Stimulated activated memory B cell treated with anti-CD40 and anti-IgM and Interleukin-4, amounts not matched to agents 10 μg/mL and 1 μg/mL and 100 μg/mL, for 72 hours (primary cell): ENCODE data around the gene CALHM3.

Experiments
- ATAC-seq: fragments of 150-1000 bp; cut with Tn5 transposase; 2 replicates; pipeline ENCODE4 v1.10.0; 2021
- H3K27ac Mint-ChIP-seq: one replicate; pipeline ENCODE4 v1.8.0; 2022; ENCODE audit warnings: mild to moderate bottlenecking, mixed read lengths
- H3K27me3 Mint-ChIP-seq: one replicate; pipeline ENCODE4 v1.8.0; 2022; ENCODE audit warnings: mixed read lengths
- H3K36me3 Mint-ChIP-seq: one replicate; pipeline ENCODE4 v1.8.0; 2022; ENCODE audit warnings: mixed read lengths
- H3K4me1 Mint-ChIP-seq: one replicate; pipeline ENCODE4 v1.8.0; 2022; ENCODE audit warnings: mixed read lengths
- H3K4me3 Mint-ChIP-seq: one replicate; pipeline ENCODE4 v1.8.0; 2022; ENCODE audit warnings: mild to moderate bottlenecking, moderate library complexity, mixed read lengths
- H3K9me3 Mint-ChIP-seq: one replicate; pipeline ENCODE4 v1.8.0; 2022; ENCODE audit warnings: mixed read lengths

The CALHM3 gene

GRCh38 chr10:103469201-103469600 is 9.8 kb downstream of the CALHM3 start:
- Mint-ChIP-seq H3K4me1 (peaks cover 81% of the 10 kb centered on the region), H3K9me3 (peaks cover 7% of the 10 kb centered on the region), H3K27ac (peak overlapping the region; percentile 91), H3K4me3 (no peak overlapping the region), H3K36me3 (no peaks in the 10 kb centered on the region), H3K27me3 (no peaks in the 10 kb centered on the region)
- ATAC-seq = no peak

DNA sequence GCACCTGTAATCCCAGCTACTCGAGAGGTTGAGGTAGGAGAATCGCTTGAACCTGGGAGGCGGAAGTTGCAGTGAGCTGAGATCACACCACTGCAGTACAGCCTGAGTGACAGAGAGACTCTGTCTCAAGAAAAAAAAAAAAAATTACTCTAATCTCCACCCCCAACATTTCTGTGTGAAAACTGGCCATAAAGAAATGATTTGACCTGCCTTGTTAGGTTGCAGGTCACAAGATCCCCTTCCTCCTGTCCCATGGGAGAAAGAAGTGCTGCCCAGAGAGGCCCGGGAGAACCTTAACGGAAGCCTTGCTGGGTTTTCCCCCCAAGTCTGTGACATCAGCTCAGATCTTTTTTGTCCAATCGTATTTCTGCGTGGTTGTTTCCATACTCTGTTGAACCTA is 11.6 kb downstream of the CALHM3 start:
- Mint-ChIP-seq H3K36me3 (no peaks in the 10 kb centered on the region), H3K27me3 (no peaks in the 10 kb centered on the region), H3K9me3 (peaks cover 4% of the 10 kb centered on the region), H3K27ac (peak overlapping the region; percentile 91), H3K4me1 (peaks cover 76% of the 10 kb centered on the region), H3K4me3 (peak overlapping the region; percentile 61)
- peak; percentile 39 for ATAC-seq

- no peaks in the 10 kb centered on the region for H3K27me3 Mint-ChIP-seq
- H3K27ac Mint-ChIP-seq = peak overlapping the region; percentile 91
- H3K36me3 Mint-ChIP-seq = no peaks in the 10 kb centered on the region
Observed at GRCh38 chr10:103466734-103467133, 12.3 kb downstream of the CALHM3 start.

GRCh38 chr10:103465411-103466179 is 13.4 kb downstream of the CALHM3 start:
- no peaks in the 10 kb centered on the region for H3K36me3 Mint-ChIP-seq
- peak overlapping the region; percentile 12 for H3K27ac Mint-ChIP-seq
- no peak overlapping the region for H3K4me3 Mint-ChIP-seq
- H3K4me1 Mint-ChIP-seq = peaks cover 60% of the 10 kb centered on the region
- no peak for ATAC-seq
- no peaks in the 10 kb centered on the region for H3K27me3 Mint-ChIP-seq
- peaks cover 2% of the 10 kb centered on the region for H3K9me3 Mint-ChIP-seq

More at GRCh38 chr10:103466734-103467133, 12.3 kb downstream of the CALHM3 start:
- no peak for ATAC-seq
- peak overlapping the region; percentile 61 for H3K4me3 Mint-ChIP-seq
- peaks cover 4% of the 10 kb centered on the region for H3K9me3 Mint-ChIP-seq
- H3K4me1 Mint-ChIP-seq = peaks cover 69% of the 10 kb centered on the region

- Mint-ChIP-seq H3K27me3 (no peaks in the 10 kb centered on the region), H3K9me3 (no peaks in the 10 kb centered on the region), H3K27ac (peak overlapping the region; percentile 12), H3K4me1 (peaks cover 56% of the 10 kb centered on the region), H3K36me3 (no peaks in the 10 kb centered on the region), H3K4me3 (no peak overlapping the region)
- ATAC-seq = no peak
Observed at GRCh38 chr10:103463499-103463898, 15.5 kb downstream of the CALHM3 start.

DNA sequence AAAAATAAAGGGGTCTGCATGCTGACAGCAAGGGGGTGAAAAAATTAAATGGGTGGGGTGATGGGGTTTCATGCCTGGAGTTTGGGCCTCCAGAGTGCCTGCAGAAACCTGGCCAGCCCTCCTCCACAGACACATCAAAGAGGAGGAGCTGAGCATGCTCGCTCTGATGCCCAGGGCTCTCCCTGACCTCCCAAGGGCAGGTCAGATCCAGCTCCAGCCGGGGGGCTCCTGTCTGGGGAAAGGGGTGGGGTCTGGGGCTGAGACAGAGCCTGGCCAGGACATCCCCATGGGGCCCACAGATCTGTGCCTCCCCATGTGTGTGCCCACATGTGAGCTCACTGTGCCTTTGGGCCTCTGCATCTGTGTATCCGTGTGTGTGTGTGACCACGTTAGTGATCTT is 19.4 kb downstream of the CALHM3 start:
- ATAC-seq = no peak
- Mint-ChIP-seq H3K4me1 (peaks cover 31% of the 10 kb centered on the region), H3K27ac (peak overlapping the region; percentile 29), H3K27me3 (no peaks in the 10 kb centered on the region), H3K4me3 (no peak overlapping the region), H3K9me3 (no peaks in the 10 kb centered on the region), H3K36me3 (no peaks in the 10 kb centered on the region)

- ATAC-seq = peak; percentile 80
- H3K36me3 Mint-ChIP-seq = no peaks in the 10 kb centered on the region
- no peaks in the 10 kb centered on the region for H3K27me3 Mint-ChIP-seq
- H3K4me1 Mint-ChIP-seq = peaks cover 27% of the 10 kb centered on the region
- H3K27ac Mint-ChIP-seq = peak within 1 kb of the TSS; percentile 29
- H3K9me3 Mint-ChIP-seq = no peaks in the 10 kb centered on the region
- H3K4me3 Mint-ChIP-seq = no peak within 1 kb of the TSS
Observed at GRCh38 chr10:103458720-103459119, 20.3 kb downstream of the CALHM3 start, which contains the start of gene CALHM1. CALHM1 (minus strand) TSS chr10:103458900; CDS start chr10:103458751, 149 bp downstream.

DNA sequence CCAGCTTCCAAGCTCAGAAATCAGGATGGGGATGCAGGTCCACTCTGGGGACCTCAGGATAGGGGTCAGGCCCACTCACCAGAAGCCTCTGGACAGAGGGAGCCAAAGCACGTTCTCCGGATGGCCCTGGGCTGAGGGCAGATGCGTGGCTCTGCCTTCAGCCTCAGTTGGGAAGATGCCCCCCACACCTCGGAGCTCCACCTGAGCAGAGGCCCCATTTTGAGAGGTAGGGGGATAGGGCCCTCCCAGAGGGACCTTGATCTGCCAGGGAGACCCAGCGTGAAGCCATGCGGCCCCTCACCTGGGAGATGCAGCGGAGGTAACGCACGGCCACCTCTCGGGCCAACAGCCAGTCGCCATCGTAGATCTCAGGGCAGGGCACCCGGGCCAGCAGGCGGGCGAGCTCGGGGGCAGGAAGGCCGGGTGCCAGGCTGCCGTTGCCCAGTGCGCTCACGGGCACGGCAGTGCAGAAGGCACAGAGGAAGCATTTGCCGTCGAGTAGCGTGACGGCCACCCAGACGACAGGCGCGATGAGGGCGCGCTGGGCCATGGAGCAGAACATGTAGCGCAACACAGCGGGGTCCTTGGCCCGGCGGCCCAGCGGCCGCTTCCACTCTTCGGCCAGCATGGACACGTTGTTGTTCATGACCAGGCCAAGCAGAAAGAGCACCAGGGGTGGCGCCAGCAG is 21.0 kb downstream of the CALHM3 start:
- Mint-ChIP-seq H3K27ac (no peak overlapping the region), H3K4me1 (peaks cover 34% of the 10 kb centered on the region), H3K4me3 (no peak overlapping the region)

GRCh38 chr10:103457176-103457712 is 21.8 kb downstream of the CALHM3 start:
- H3K27ac Mint-ChIP-seq = peak overlapping the region; percentile 50
- ATAC-seq = no peak

More for the DNA sequence above, 21.0 kb downstream of the CALHM3 start:
- no peaks in the 10 kb centered on the region for H3K9me3 Mint-ChIP-seq
- H3K36me3 Mint-ChIP-seq = no peaks in the 10 kb centered on the region
- H3K27me3 Mint-ChIP-seq = no peaks in the 10 kb centered on the region
- no peak for ATAC-seq

DNA sequence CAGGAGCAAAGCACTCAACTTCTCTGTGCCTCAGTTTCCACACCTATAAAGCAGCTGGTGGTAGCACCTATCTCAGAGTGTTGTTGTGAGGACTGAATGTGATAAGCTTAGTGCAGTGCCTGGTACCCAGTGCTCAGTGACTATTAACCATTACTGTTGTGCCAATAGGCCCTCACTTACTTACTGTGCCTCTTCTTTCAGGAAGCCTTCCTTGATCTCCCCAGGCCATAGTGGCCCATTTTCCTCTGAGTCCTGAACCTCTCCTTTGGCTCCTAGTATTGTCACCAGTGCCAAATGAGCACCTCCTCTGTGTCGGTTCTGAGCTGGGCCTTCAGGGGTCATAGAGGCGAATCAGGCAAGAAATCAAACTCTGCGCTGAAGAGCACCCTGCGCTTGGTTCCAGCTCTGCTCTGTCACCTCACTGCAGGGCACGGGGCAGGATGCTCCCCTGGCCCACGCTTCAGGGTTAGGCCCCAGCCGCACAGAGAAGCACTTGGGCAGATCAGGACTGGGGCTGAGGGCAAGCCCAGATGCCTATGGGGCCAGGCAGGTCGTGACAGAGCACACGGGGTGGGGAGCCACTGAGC is 22.9 kb downstream of the CALHM3 start:
- Mint-ChIP-seq H3K36me3 (no peaks in the 10 kb centered on the region), H3K4me3 (no peak overlapping the region), H3K4me1 (peaks cover 48% of the 10 kb centered on the region), H3K27ac (no peak overlapping the region), H3K27me3 (no peaks in the 10 kb centered on the region), H3K9me3 (no peaks in the 10 kb centered on the region)
- no peak for ATAC-seq

More at GRCh38 chr10:103457176-103457712, 21.8 kb downstream of the CALHM3 start:
- H3K36me3 Mint-ChIP-seq = no peaks in the 10 kb centered on the region
- H3K4me3 Mint-ChIP-seq = no peak overlapping the region
- H3K27me3 Mint-ChIP-seq = no peaks in the 10 kb centered on the region
- peaks cover 42% of the 10 kb centered on the region for H3K4me1 Mint-ChIP-seq
- no peaks in the 10 kb centered on the region for H3K9me3 Mint-ChIP-seq

GRCh38 chr10:103455235-103455634 is 23.8 kb downstream of the CALHM3 start:
- ATAC-seq = no peak
- Mint-ChIP-seq H3K4me3 (no peak overlapping the region), H3K9me3 (no peaks in the 10 kb centered on the region), H3K27ac (no peak overlapping the region), H3K27me3 (no peaks in the 10 kb centered on the region), H3K4me1 (peaks cover 57% of the 10 kb centered on the region), H3K36me3 (peaks cover 1% of the 10 kb centered on the region)

DNA sequence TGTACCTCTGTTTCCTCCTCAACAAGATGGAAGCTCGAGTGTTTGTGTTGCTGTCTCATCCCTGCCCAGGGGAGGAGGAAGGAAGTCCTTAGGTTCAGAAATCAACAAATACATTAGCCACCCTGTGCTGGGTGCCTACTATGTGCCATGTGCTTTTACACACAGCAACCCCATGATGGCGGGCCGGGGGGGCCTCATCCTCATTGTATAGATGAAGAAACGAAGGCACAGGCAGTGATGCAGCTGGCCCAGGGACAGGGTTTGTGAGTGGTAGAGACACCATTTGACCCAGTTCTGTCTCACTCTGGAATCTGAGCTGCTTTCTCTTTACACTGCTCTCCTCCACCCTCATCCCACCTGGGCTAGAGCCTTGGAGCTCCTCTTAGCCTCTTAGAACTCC is 25.0 kb downstream of the CALHM3 start:
- Mint-ChIP-seq H3K27me3 (no peaks in the 10 kb centered on the region), H3K4me3 (no peak overlapping the region), H3K27ac (peak overlapping the region; percentile 88), H3K9me3 (no peaks in the 10 kb centered on the region), H3K4me1 (peaks cover 57% of the 10 kb centered on the region), H3K36me3 (peaks cover 13% of the 10 kb centered on the region)
- ATAC-seq = no peak

DNA sequence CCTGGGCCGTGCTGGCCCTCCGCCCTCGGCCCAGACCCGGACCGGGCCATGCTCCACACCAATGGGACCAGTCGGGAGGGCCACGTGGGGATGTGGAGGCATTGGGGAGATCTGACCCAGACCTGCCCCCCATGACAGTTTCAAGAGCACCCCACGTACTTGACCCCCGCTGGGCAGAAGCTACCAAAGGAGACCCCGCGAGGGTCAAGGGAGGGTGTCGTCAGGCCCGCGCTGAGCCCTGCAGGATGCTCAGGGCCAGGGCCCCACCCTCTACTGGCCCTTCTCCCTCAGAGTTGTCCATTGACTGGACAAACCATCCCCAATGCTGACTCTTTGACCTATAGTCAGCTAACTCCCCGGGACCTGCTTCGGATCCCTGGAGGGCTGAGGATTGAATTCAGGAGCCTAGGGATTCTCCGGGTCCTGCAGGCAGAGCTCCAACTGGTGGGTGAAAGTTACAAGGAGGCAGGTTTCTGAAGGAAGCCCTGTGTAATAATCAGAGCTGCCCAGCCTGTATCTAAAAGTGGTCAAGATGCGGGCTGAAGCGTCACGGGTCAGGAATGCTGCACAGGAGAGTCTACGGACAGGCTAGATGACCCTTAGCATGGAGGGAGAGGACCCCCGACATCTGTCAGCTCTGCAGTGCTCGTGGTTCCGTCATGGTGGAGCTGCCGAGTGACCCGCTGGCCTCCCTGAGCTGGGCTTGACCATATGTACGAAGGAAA is 26.4 kb downstream of the CALHM3 start:
- Mint-ChIP-seq H3K36me3 (peaks cover 26% of the 10 kb centered on the region), H3K4me1 (peaks cover 63% of the 10 kb centered on the region), H3K27me3 (no peaks in the 10 kb centered on the region), H3K27ac (peak overlapping the region; percentile 88), H3K9me3 (no peaks in the 10 kb centered on the region), H3K4me3 (peak overlapping the region; percentile 96)
- no peak for ATAC-seq

DNA sequence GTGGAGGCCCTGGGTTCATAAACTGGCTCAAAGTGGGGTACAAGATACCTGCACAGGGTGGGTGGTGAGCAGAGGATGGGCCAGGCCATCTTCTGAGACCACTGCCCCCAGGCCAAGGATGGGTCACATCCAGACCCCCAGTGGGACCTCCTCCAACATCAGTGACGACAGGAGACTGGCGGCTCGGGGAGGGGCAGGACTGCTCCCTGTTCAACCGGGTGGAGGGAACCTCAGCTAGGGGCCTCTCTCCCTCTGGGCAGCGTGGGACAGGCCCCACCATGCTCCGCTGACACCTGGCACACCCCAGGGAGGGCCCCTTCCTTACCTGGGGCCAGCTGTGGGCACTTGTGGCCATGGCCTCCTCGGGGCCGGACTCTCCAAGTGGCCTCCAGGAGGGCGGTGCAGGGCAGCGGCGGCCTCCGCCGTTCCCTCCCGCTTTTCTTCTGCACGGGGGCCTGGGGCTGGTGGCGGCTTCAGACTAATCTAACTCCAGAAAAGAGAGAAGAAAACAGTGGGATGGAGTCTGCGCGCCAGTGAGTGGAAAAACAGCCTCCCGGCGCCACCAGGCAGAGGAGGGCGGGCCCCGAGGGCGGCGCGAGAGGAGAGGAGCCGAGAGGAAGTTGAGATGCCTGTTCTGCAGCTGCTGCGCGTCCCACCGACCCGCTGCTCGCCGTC is 27.1 kb downstream of the CALHM3 start, which contains the start of gene CALHM2:
TSS of gene CALHM2 (minus strand) at position 540 of the 675 bp plus-strand sequence. CDS start 2,429 bp downstream, outside the sequence.
- Mint-ChIP-seq H3K36me3 (peaks cover 33% of the 10 kb centered on the region), H3K4me3 (peak within 1 kb of the TSS; percentile 96), H3K27ac (peak within 1 kb of the TSS; percentile 88), H3K27me3 (no peaks in the 10 kb centered on the region), H3K9me3 (no peaks in the 10 kb centered on the region), H3K4me1 (peaks cover 62% of the 10 kb centered on the region)
- ATAC-seq = peak; percentile 86
